COLO668 (cell line): ENCODE measurements around the gene RASEF.
"Not testable (repeated sequence)": the region's sequence is repeated elsewhere in the genome, so short reads cannot be mapped to it uniquely, and the experiment has no call there.

ENCODE experiments used
- DNase-seq: peaks from one replicate; lab custom pipeline; 2025; ENCODE audit not compliant: unreplicated experiment; lab: John Stamatoyannopoulos, UW

Gene RASEF

GRCh38 chr9:83062651-83063527 lies at the start of gene RASEF:
RASEF (minus strand) TSS chr9:83063142; CDS start chr9:83062867, 275 bp downstream.
- DNase-seq = peak; percentile 97

GRCh38 chr9:83111169-83111568 lies 48.2 kb upstream of the RASEF start:
- no peak for DNase-seq

GRCh38 chr9:83109296-83109695 lies 46.4 kb upstream of the RASEF start:
- DNase-seq = no peak

- DNase-seq = no peak
Measured at GRCh38 chr9:83108208-83108607, 45.3 kb upstream of the RASEF start.

GRCh38 chr9:83106772-83107171 lies 43.8 kb upstream of the RASEF start:
- DNase-seq = no peak

GRCh38 chr9:83106263-83106662 lies 43.3 kb upstream of the RASEF start:
- DNase-seq = no peak

- DNase-seq = no peak
Measured at GRCh38 chr9:83097633-83098032, 34.7 kb upstream of the RASEF start.

- not testable (repeated sequence) for DNase-seq
Measured at GRCh38 chr9:83093311-83093710, 30.4 kb upstream of the RASEF start.

GRCh38 chr9:83081846-83082245 lies 18.9 kb upstream of the RASEF start:
- DNase-seq = no peak

GRCh38 chr9:83081010-83081409 lies 18.1 kb upstream of the RASEF start:
- DNase-seq = no peak

GRCh38 chr9:83075932-83076331 lies 13.0 kb upstream of the RASEF start:
- not testable (repeated sequence) for DNase-seq

GRCh38 chr9:83072498-83072897 lies 9.6 kb upstream of the RASEF start:
- not testable (repeated sequence) for DNase-seq

- no peak for DNase-seq
Measured at GRCh38 chr9:83071626-83072025, 8.7 kb upstream of the RASEF start.

GRCh38 chr9:83070261-83070660 lies 7.3 kb upstream of the RASEF start:
- no peak for DNase-seq

- no peak for DNase-seq
Measured at GRCh38 chr9:83069651-83070050, 6.7 kb upstream of the RASEF start.

- no peak for DNase-seq
Measured at GRCh38 chr9:83068414-83068813, 5.5 kb upstream of the RASEF start.

GRCh38 chr9:83067579-83067978 lies 4.6 kb upstream of the RASEF start:
- no peak for DNase-seq

- no peak for DNase-seq
Measured at GRCh38 chr9:83066771-83067170, 3.8 kb upstream of the RASEF start.

- DNase-seq = peak; percentile 38
Measured at GRCh38 chr9:83065233-83065632, 2.3 kb upstream of the RASEF start.

GRCh38 chr9:83061990-83062650 lies 822 bp downstream of the RASEF start:
- peak; percentile 90 for DNase-seq

- no peak for DNase-seq
Measured at GRCh38 chr9:83061036-83061435, 1.9 kb downstream of the RASEF start.

- peak; percentile 81 for DNase-seq
Measured at GRCh38 chr9:83060556-83060955, 2.4 kb downstream of the RASEF start.
